ENCODE data around the gene CALCOCO1. TPM values are rescaled to one million over a fixed set of nuclear protein-coding genes. Genes with fewer than 3 reads are reported as not detected.

Gene CALCOCO1
- total and polyA plus RNA-seq, 9 of the 15 experiments (the other 6 are each of a cell fraction or from before 2014, with no cell fraction given): 1.9 to 31.8 (median 11.0) TPM

DNA sequence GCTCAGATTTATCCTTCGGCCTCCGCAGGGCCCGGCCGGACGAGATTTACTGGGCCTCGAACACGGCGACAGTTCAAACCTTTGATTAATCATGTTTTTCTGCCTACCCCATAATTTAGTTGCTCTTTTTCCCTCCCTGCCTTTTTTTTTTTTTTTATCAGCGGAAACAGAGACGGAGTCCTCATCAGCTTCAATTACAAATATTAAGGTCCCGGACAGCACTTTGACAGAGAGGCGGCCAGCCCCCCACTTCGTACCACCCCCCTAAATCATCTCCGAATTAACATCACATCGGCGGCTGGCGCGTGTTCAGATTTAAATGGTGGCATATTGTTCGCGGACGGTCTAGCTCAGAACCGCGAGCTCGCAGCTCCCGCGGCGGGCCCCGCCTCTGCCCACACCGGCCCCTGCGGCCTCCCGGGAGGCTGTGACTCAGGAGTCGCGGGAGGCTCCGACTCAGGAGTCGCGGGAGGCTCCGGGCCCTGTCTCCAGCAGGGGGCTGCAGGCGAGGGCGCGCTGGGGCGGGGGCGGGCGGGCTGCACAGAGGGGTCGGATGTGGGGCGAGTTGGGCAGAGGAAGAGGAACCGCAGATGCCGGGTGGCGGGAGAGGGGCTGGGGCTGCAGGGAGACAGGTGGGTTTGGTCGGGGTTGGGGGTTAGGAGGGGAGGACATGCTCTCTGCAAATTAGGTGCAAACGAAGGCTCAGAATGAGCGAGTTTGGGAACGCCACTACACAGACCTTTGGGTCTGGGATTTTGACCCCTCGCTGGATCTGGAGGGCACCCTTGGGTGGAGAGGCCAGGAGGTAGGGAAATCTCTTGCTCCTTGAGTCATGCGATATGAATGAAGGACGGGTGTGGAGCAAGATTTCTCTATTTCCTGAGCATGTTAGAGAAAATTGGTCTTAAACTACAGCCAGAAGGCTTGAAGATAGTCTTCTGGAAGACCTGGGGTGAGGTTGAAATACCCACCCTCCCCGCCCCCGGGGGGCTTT is 31.8 kb downstream of the CALCOCO1 start (continued):
- TF ChIP-seq ZNF584 (CRISPR knock-in tag; IDR thresholded peaks at IDR 0.05; ENCODE audit: low read depth): no peak
- TF ChIP-seq PRPF4 (IDR thresholded peaks at IDR 0.05; ENCODE audit: insufficient read depth, low read depth, low read length, poor library complexity, severe bottlenecking): no peak
- TF ChIP-seq, protein P1, sequence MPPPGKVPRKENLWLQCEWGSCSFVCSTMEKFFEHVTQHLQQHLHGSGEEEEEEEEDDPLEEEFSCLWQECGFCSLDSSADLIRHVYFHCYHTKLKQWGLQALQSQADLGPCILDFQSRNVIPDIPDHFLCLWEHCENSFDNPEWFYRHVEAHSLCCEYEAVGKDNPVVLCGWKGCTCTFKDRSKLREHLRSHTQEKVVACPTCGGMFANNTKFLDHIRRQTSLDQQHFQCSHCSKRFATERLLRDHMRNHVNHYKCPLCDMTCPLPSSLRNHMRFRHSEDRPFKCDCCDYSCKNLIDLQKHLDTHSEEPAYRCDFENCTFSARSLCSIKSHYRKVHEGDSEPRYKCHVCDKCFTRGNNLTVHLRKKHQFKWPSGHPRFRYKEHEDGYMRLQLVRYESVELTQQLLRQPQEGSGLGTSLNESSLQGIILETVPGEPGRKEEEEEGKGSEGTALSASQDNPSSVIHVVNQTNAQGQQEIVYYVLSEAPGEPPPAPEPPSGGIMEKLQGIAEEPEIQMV (tag; conservative IDR thresholded peaks at IDR 0.05; ENCODE audit: low read depth): no peak
- TF ChIP-seq PRMT5 (CRISPR knock-in tag; IDR thresholded peaks at IDR 0.05): no peak
- TF ChIP-seq MCM7 (IDR thresholded peaks at IDR 0.05): no peak
- TF ChIP-seq, protein P2, sequence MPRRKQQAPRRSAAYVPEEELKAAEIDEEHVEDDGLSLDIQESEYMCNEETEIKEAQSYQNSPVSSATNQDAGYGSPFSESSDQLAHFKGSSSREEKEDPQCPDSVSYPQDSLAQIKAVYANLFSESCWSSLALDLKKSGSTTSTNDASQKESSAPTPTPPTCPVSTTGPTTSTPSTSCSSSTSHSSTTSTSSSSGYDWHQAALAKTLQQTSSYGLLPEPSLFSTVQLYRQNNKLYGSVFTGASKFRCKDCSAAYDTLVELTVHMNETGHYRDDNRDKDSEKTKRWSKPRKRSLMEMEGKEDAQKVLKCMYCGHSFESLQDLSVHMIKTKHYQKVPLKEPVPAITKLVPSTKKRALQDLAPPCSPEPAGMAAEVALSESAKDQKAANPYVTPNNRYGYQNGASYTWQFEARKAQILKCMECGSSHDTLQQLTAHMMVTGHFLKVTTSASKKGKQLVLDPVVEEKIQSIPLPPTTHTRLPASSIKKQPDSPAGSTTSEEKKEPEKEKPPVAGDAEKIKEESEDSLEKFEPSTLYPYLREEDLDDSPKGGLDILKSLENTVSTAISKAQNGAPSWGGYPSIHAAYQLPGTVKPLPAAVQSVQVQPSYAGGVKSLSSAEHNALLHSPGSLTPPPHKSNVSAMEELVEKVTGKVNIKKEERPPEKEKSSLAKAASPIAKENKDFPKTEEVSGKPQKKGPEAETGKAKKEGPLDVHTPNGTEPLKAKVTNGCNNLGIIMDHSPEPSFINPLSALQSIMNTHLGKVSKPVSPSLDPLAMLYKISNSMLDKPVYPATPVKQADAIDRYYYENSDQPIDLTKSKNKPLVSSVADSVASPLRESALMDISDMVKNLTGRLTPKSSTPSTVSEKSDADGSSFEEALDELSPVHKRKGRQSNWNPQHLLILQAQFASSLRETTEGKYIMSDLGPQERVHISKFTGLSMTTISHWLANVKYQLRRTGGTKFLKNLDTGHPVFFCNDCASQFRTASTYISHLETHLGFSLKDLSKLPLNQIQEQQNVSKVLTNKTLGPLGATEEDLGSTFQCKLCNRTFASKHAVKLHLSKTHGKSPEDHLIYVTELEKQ (CRISPR knock-in tag; IDR thresholded peaks at IDR 0.05): no peak
